ENCODE data around the gene ACTMAP. TPM values are rescaled to one million over a fixed set of nuclear protein-coding genes. Genes with fewer than 3 reads are reported as not detected.

Gene ACTMAP
- total and polyA plus RNA-seq, 2 of the 13 experiments (the other 11 are each of a cell fraction or from before 2014, with no cell fraction given): 2.2 to 7.9 TPM

GRCh38 chr19:40750058-40750873 lies at the start of gene ACTMAP (continued):
- TF ChIP-seq, protein P1, sequence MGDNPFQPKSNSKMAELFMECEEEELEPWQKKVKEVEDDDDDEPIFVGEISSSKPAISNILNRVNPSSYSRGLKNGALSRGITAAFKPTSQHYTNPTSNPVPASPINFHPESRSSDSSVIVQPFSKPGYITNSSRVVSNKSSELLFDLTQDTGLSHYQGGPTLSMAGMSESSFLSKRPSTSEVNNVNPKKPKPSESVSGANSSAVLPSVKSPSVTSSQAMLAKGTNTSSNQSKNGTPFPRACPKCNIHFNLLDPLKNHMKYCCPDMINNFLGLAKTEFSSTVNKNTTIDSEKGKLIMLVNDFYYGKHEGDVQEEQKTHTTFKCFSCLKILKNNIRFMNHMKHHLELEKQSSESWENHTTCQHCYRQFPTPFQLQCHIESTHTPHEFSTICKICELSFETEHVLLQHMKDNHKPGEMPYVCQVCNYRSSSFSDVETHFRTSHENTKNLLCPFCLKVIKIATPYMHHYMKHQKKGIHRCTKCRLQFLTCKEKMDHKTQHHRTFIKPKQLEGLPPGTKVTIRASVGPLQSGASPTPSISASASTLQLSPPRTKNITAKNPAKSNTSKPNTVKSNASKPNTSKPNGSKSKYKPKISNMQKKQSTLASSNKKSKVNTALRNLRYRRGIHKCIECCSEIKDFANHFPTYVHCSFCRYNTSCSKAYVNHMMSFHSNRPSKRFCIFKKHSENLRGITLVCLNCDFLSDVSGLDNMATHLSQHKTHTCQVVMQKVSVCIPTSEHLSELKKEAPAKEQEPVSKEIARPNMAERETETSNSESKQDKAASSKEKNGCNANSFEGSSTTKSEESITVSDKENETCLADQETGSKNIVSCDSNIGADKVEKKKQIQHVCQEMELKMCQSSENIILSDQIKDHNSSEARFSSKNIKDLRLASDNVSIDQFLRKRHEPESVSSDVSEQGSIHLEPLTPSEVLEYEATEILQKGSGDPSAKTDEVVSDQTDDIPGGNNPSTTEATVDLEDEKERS (CRISPR knock-in tag; IDR thresholded peaks at IDR 0.05): peak; percentile 79; the same call in 1 of the 2 replicates
- TF ChIP-seq SYNCRIP (IDR thresholded peaks at IDR 0.05; ENCODE audit: insufficient read depth, low read depth, low read length): no peak
- TF ChIP-seq ZNF496 (CRISPR knock-in tag; IDR thresholded peaks at IDR 0.05; ENCODE audit: insufficient replicate concordance): no peak
- TF ChIP-seq GMEB2 (CRISPR knock-in tag; IDR thresholded peaks at IDR 0.05; ENCODE audit: low read depth): peak; percentile 52; the same call in 1 of the 2 replicates
- TF ChIP-seq, protein P2, sequence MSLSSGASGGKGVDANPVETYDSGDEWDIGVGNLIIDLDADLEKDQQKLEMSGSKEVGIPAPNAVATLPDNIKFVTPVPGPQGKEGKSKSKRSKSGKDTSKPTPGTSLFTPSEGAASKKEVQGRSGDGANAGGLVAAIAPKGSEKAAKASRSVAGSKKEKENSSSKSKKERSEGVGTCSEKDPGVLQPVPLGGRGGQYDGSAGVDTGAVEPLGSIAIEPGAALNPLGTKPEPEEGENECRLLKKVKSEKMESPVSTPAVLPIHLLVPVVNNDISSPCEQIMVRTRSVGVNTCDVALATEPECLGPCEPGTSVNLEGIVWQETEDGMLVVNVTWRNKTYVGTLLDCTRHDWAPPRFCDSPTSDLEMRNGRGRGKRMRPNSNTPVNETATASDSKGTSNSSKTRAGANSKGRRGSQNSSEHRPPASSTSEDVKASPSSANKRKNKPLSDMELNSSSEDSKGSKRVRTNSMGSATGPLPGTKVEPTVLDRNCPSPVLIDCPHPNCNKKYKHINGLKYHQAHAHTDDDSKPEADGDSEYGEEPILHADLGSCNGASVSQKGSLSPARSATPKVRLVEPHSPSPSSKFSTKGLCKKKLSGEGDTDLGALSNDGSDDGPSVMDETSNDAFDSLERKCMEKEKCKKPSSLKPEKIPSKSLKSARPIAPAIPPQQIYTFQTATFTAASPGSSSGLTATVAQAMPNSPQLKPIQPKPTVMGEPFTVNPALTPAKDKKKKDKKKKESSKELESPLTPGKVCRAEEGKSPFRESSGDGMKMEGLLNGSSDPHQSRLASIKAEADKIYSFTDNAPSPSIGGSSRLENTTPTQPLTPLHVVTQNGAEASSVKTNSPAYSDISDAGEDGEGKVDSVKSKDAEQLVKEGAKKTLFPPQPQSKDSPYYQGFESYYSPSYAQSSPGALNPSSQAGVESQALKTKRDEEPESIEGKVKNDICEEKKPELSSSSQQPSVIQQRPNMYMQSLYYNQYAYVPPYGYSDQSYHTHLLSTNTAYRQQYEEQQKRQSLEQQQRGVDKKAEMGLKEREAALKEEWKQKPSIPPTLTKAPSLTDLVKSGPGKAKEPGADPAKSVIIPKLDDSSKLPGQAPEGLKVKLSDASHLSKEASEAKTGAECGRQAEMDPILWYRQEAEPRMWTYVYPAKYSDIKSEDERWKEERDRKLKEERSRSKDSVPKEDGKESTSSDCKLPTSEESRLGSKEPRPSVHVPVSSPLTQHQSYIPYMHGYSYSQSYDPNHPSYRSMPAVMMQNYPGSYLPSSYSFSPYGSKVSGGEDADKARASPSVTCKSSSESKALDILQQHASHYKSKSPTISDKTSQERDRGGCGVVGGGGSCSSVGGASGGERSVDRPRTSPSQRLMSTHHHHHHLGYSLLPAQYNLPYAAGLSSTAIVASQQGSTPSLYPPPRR (CRISPR knock-in tag; IDR thresholded peaks at IDR 0.05; ENCODE audit: borderline replicate concordance): no peak
- peak; percentile 64 for TF ChIP-seq PHF8 (CRISPR knock-in tag; IDR thresholded peaks at IDR 0.05)
- TF ChIP-seq PTBP1 (IDR thresholded peaks at IDR 0.05; ENCODE audit: low read depth, low read length, poor library complexity, severe bottlenecking): no peak
- TF ChIP-seq CBX5 (CRISPR knock-in tag; IDR thresholded peaks at IDR 0.05; ENCODE audit: borderline replicate concordance): no peak; the same call in 1 of the 2 replicates
- TF ChIP-seq JUNB (CRISPR knock-in tag; IDR thresholded peaks at IDR 0.05; ENCODE audit: borderline replicate concordance): no peak
- peak; percentile 49; the same call in 1 of the 2 replicates for TF ChIP-seq RXRA (CRISPR knock-in tag; IDR thresholded peaks at IDR 0.05)
- TF ChIP-seq PITX1 (CRISPR knock-in tag; IDR thresholded peaks at IDR 0.05): 0 out of 2 replicates have a peak, but pooled peaks have one; percentile 25
- TF ChIP-seq, protein P3, sequence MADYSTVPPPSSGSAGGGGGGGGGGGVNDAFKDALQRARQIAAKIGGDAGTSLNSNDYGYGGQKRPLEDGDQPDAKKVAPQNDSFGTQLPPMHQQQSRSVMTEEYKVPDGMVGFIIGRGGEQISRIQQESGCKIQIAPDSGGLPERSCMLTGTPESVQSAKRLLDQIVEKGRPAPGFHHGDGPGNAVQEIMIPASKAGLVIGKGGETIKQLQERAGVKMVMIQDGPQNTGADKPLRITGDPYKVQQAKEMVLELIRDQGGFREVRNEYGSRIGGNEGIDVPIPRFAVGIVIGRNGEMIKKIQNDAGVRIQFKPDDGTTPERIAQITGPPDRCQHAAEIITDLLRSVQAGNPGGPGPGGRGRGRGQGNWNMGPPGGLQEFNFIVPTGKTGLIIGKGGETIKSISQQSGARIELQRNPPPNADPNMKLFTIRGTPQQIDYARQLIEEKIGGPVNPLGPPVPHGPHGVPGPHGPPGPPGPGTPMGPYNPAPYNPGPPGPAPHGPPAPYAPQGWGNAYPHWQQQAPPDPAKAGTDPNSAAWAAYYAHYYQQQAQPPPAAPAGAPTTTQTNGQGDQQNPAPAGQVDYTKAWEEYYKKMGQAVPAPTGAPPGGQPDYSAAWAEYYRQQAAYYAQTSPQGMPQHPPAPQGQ (CRISPR knock-in tag; IDR thresholded peaks at IDR 0.05; ENCODE audit: borderline replicate concordance): no peak
- TF ChIP-seq TERF1 (CRISPR knock-in tag; IDR thresholded peaks at IDR 0.05): no peak
- TF ChIP-seq GLI4 (CRISPR knock-in tag; IDR thresholded peaks at IDR 0.05; ENCODE audit: borderline replicate concordance): no peak
